Panc1 (cell line): ENCODE data around the gene OPRD1. TPM values are rescaled to one million over a fixed set of nuclear protein-coding genes. Genes with fewer than 3 reads are reported as not detected.

ENCODE experiments used
- ATAC-seq: fragments of 200-7000 bp; cut with Tn5 transposase; 2 replicates; pipeline ENCODE4 v1.9.1; 2020; ENCODE audit warnings: mild to moderate bottlenecking, moderate library complexity
- BruUV-seq: library from RNA; stranded (reverse); fragments of 400-500 nt; replicated peaks from 2 replicates; lab custom pipeline; 2021; lab: Mats Ljungman, UMichigan
- CTCF ChIA-PET: fragments of 300-600 bp; sonication (Branson Sonifier 250); formaldehyde crosslinking; loops from one replicate; lab custom pipeline; 2022; ENCODE audit warnings: antibody characterized with exemption; lab: Charles Lee
- POLR2A ChIA-PET: fragments of 300-600 bp; sonication (Branson Sonifier 250); formaldehyde crosslinking; loops from one replicate; lab custom pipeline; 2022; ENCODE audit warnings: antibody characterized with exemption; lab: Charles Lee
- DNase-seq: peaks from one replicate; pipeline ENCODE4 v3.0.0-alpha.2; 2010; ENCODE audit warnings: low read depth, low spot score
- H3K27ac ChIP-seq: 2 replicates; pipeline ENCODE4 v1.5.1; 2011; ENCODE audit warnings: mild to moderate bottlenecking, low read length, inconsistent platforms
- H3K27me3 ChIP-seq: fragments of 200-500 bp; sonication (Bioruptor generic); 2 replicates; pipeline ENCODE4 v1.6.0; 2014; ENCODE audit warnings: low read length, inconsistent platforms; ENCODE audit not compliant: control insufficient read depth, insufficient read depth
- H3K36me3 ChIP-seq: fragments of 200-500 bp; sonication (Bioruptor generic); 2 replicates; pipeline ENCODE4 v1.5.1; 2014; ENCODE audit warnings: inconsistent platforms, mild to moderate bottlenecking, low read length, moderate library complexity; ENCODE audit not compliant: control insufficient read depth, insufficient read depth
- H3K4me1 ChIP-seq: 2 replicates; pipeline ENCODE4 v1.5.1; 2011; ENCODE audit warnings: inconsistent platforms, mild to moderate bottlenecking, low read length, moderate library complexity; ENCODE audit not compliant: control insufficient read depth, insufficient read depth
- H3K4me3 ChIP-seq, 2 experiments: 2 replicates each; pipeline ENCODE4 v1.5.1; 2011 to 2012; ENCODE audit warnings: low read depth in 2 of 2, low read length in 2 of 2, mild to moderate bottlenecking in 2 of 2, inconsistent platforms in 1 of 2, moderate library complexity in 1 of 2
- H3K9me3 ChIP-seq: fragments of 200-500 bp; sonication (Bioruptor generic); 2 replicates; pipeline ENCODE4 v1.5.1; 2014; ENCODE audit warnings: low read depth, mild to moderate bottlenecking, inconsistent platforms, low read length, moderate library complexity; ENCODE audit not compliant: control insufficient read depth, insufficient read depth
- CTCF ChIP-seq: fragments of 450-650 bp; IDR thresholded peaks from 2 replicates; pipeline ENCODE4 v1.5.1; 2017; ENCODE audit warnings: mild to moderate bottlenecking
- POLR2AphosphoS5 ChIP-seq: IDR thresholded peaks from 2 replicates; pipeline ENCODE4 v1.6.1; 2012; ENCODE audit warnings: mild to moderate bottlenecking, low read depth, low read length, moderate library complexity
- REST ChIP-seq, 2 experiments: IDR thresholded peaks; 2 replicates each; pipeline ENCODE4 v1.6.1; 2011 to 2012; ENCODE audit warnings: low read depth in 2 of 2, control low read depth in 1 of 2, low read length in 1 of 2, mild to moderate bottlenecking in 1 of 2, moderate library complexity in 1 of 2; ENCODE audit not compliant: insufficient read depth in 1 of 2
- SIN3A ChIP-seq: IDR thresholded peaks from 2 replicates; pipeline ENCODE4 v1.6.1; 2012; ENCODE audit warnings: low read depth, mild to moderate bottlenecking, low read length, moderate library complexity, borderline replicate concordance; ENCODE audit not compliant: insufficient read depth
- TCF7L2 ChIP-seq: IDR thresholded peaks from 2 replicates; pipeline ENCODE4 v1.6.1; 2011; ENCODE audit warnings: mild to moderate bottlenecking, low read depth, low read length, inconsistent platforms
- in situ Hi-C: cut with HindIII; loops from 2 replicates; pipeline ENCODE4 v1.10.0; 2016; ENCODE audit warnings: low sequenced_read_pairs, low pct_unique_long_range_greater_than_20kb
- intact Hi-C: fragments of 100-400 bp; cut with micrococcal nuclease; formaldehyde crosslinking; loops from one replicate; pipeline ENCODE4 v1.10.0; 2022; ENCODE audit not compliant: unreplicated experiment
- total RNA-seq: library from RNA; stranded (reverse); gene quantifications from one replicate; pipeline ENCODE4 v1.2.1, GENCODE V29; 2021; ENCODE audit not compliant: unreplicated experiment

The OPRD1 gene
- total RNA-seq, 1 experiment from 2014 or later: 5.4 TPM

GRCh38 chr1:28895896-28896608 lies 84.1 kb downstream of the OPRD1 start:
- ATAC-seq: no peak
- no TSS peak for BruUV-seq
- no peak overlapping the region for H3K4me3 ChIP-seq
- H3K4me1 ChIP-seq: no peaks in the 10 kb centered on the region
- in situ Hi-C loops: no loop called here
- no peak for TF ChIP-seq REST (IDR thresholded peaks at IDR 0.05; ENCODE audit: insufficient read depth in 1 of 2, low read depth in 2 of 2, low read length in 1 of 2)
- TF ChIP-seq CTCF: no peak
- TF ChIP-seq TCF7L2: no peak
- TF ChIP-seq SIN3A: no peak
- TF ChIP-seq POLR2AphosphoS5: no peak
- H3K36me3 ChIP-seq: no peaks in the 10 kb centered on the region
- ChIA-PET POLR2A (interaction anchor here (0.7 kb wide), 1 partner anchor 1923 kb away, joined by 3 read pairs; no protein-coding TSS in a partner anchor), CTCF (interaction anchor here (0.6 kb wide), 1 partner anchor 311 kb away, joined by 3 read pairs; no protein-coding TSS in a partner anchor)
- no peaks in the 10 kb centered on the region for H3K9me3 ChIP-seq
- DNase-seq: no peak
- H3K27ac ChIP-seq: no peak overlapping the region
- H3K27me3 ChIP-seq: no peaks in the 10 kb centered on the region
- intact Hi-C loops: no loop called here

DNA sequence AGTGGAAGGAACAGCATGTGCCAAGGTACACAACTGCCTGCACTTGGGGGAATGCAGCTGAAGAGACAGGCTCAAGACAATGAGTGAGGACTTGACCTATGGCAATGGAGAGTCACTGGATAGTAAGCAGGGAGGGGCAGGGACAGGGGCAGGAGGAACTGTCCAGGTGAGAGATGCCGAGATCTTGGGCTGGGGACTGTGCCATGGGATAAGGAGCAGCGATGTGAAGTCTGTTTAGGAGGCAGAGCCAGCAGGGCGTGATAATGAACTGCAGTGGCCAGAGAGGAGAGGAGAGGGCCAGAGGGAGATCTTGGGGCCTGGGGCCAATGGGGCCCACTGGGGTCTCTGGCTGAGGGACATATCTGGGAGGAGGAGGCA lies 84.6 kb downstream of the OPRD1 start:
- H3K27ac ChIP-seq: no peak overlapping the region
- no peak for DNase-seq
- intact Hi-C loops: no loop called here
- TF ChIP-seq SIN3A: no peak
- TF ChIP-seq POLR2AphosphoS5: no peak
- no peak for TF ChIP-seq TCF7L2
- TF ChIP-seq CTCF: no peak
- no peak for TF ChIP-seq REST (IDR thresholded peaks at IDR 0.05; ENCODE audit: insufficient read depth in 1 of 2, low read depth in 2 of 2, low read length in 1 of 2)
- CTCF ChIA-PET: no interaction called here
- H3K4me3 ChIP-seq: no peak overlapping the region
- POLR2A ChIA-PET: interaction anchor here (0.7 kb wide), 1 partner anchor 1922 kb away, joined by 3 read pairs; no protein-coding TSS in a partner anchor
- no peaks in the 10 kb centered on the region for H3K9me3 ChIP-seq
- H3K27me3 ChIP-seq: no peaks in the 10 kb centered on the region
- H3K4me1 ChIP-seq: no peaks in the 10 kb centered on the region
- BruUV-seq: no TSS peak
- ATAC-seq: no peak
- H3K36me3 ChIP-seq: no peaks in the 10 kb centered on the region
- in situ Hi-C loops: no loop called here
